ENCODE data around the gene GHR. TPM values are rescaled to one million over a fixed set of nuclear protein-coding genes. Genes with fewer than 3 reads are reported as not detected.

Gene GHR
- total and polyA plus RNA-seq, 2 of the 8 experiments (the other 6 are each of a cell fraction or from before 2014, with no cell fraction given) = 0.15 to 0.19 TPM

DNA sequence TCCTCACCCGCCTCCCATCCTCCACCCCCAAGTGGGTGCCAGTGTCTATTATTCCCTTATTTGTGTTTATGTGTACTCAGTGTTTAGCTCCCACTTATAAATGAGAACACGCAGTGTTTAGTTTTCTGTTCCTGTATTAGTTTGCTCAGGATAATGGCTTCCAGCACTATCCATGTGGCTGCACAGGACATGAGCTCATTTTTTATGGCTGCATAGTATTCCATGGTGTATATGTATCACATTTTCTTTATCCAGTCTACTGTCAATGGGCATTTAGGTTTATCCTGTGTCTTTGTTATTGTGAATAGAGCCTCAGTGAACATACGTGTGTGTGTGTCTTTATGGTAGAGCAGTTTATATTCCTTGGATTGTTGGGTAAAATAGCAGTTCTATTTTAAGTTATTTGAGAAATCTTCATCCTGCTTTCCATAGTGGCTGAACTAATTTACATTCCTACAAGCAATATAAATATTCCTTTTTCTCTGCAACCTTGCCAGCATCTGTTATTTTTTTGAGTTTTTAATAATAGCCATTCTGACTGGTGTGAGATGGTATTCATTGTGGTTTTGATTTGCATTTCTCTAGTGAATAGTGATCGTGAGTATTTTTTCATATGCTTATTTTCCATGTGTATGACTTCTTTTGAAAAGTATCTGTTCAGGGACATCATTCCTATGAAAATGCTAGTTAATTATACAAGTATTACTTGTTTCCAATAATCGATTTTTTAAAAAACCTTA is 169.3 kb downstream of the GHR start (continued):
- TF ChIP-seq RBBP5 (IDR thresholded peaks at IDR 0.05; ENCODE audit: borderline replicate concordance, low read depth, low read length) (no peak), TCF12 (IDR thresholded peaks at IDR 0.05; ENCODE audit: low read depth, low read length) (no peak), TAF1 (IDR thresholded peaks at IDR 0.05; ENCODE audit: low read depth, low read length) (no peak), BCL11A (IDR thresholded peaks at IDR 0.05; ENCODE audit: low read depth in 2 of 2, low read length in 2 of 2) (no peak), MAFK (IDR thresholded peaks at IDR 0.05; ENCODE audit: low read depth, low read length) (no peak)

All from H1 (cell line).